Measurements from ENCODE around the gene PSMB7.

DNA sequence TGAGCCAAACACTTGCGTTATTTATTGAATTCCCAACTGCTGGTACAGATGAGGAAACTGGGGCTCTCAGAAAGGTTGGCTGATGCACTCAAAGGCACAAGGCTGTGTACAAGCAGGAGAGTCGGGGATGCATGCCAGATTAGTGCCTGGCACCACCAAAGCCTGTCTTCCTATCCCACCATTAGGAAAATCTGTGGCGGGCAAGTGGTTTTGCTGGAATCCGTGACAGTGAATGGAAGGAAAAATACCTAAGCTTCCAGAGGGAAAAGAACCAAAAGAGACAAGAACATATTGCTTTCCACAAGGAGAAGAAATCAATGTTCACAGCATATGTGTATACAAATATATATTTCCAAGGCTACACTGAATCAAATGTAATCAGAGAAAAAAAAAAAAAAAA is 51.1 kb downstream of the PSMB7 start:
- TF ChIP-seq EP300 (IDR thresholded peaks at IDR 0.05; ENCODE audit: borderline replicate concordance in 1 of 2, low read depth in 1 of 2, low read length in 1 of 2): no peak
- no peak for TF ChIP-seq YY1 (IDR thresholded peaks at IDR 0.05; ENCODE audit: low read depth)
- no peak for TF ChIP-seq SMC3 (IDR thresholded peaks at IDR 0.05; ENCODE audit: low read depth, low read length)
- TF ChIP-seq CTCF (IDR thresholded peaks at IDR 0.05): no peak
- TF ChIP-seq TCF12 (IDR thresholded peaks at IDR 0.05): no peak
- TF ChIP-seq IRF3 (IDR thresholded peaks at IDR 0.05; ENCODE audit: low read depth, low read length): no peak
- TF ChIP-seq PBX3 (IDR thresholded peaks at IDR 0.05): no peak
- TF ChIP-seq MXI1 (IDR thresholded peaks at IDR 0.05; ENCODE audit: low read depth, low read length): no peak
- no peak for TF ChIP-seq RAD21 (IDR thresholded peaks at IDR 0.05; ENCODE audit: low read length)
- TF ChIP-seq RFX5 (IDR thresholded peaks at IDR 0.05; ENCODE audit: low read length): no peak
- TF ChIP-seq MEF2A (IDR thresholded peaks at IDR 0.05; ENCODE audit: borderline replicate concordance, low read depth): no peak
